SU-DHL-6 (cell line): ENCODE results near the gene PPFIBP1.

ENCODE experiments used
- EZH2phosphoT487 ChIP-seq: fragments of 200-600 bp; sonication (generic), shearing (Covaris generic); conservative IDR thresholded peaks from 2 replicates; pipeline ENCODE4 v1.6.1; 2018; ENCODE audit warnings: mild to moderate bottlenecking, antibody characterized with exemption, low read length, moderate library complexity, mixed read lengths
- TF ChIP-seq, protein P1 (sequence below): fragments of 200-600 bp; sonication (generic); IDR thresholded peaks from one replicate; pipeline ENCODE4 v1.5.1; 2017; ENCODE audit warnings: antibody characterized with exemption, mild to moderate bottlenecking, low read length, moderate library complexity; ENCODE audit not compliant: insufficient read depth, poor library complexity, severe bottlenecking

GRCh38 chr12:27537855-27538675, 14.1 kb downstream of the PPFIBP1 start:
- TF ChIP-seq, protein P1, sequence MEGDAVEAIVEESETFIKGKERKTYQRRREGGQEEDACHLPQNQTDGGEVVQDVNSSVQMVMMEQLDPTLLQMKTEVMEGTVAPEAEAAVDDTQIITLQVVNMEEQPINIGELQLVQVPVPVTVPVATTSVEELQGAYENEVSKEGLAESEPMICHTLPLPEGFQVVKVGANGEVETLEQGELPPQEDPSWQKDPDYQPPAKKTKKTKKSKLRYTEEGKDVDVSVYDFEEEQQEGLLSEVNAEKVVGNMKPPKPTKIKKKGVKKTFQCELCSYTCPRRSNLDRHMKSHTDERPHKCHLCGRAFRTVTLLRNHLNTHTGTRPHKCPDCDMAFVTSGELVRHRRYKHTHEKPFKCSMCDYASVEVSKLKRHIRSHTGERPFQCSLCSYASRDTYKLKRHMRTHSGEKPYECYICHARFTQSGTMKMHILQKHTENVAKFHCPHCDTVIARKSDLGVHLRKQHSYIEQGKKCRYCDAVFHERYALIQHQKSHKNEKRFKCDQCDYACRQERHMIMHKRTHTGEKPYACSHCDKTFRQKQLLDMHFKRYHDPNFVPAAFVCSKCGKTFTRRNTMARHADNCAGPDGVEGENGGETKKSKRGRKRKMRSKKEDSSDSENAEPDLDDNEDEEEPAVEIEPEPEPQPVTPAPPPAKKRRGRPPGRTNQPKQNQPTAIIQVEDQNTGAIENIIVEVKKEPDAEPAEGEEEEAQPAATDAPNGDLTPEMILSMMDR: no peak
- TF ChIP-seq EZH2phosphoT487: no peak
